Stimulated activated CD8-positive, alpha-beta memory T cell treated with anti-CD3 and anti-CD28 coated beads, Interleukin-4, amount 100 ng/mL, for 24 hours (primary cell): ENCODE measurements around the gene MAGEA9.
A peak's percentile ranks its signal among the peaks of the same experiment; 100 is the strongest.
"Not testable (repeated sequence)": the region's sequence is repeated elsewhere in the genome, so short reads cannot be mapped to it uniquely, and the experiment has no call there.

Experiments
- DNase-seq: peaks from one replicate; pipeline ENCODE4 v3.0.0-alpha.2; 2020; ENCODE audit warnings: low read depth

MAGEA9 gene

DNA sequence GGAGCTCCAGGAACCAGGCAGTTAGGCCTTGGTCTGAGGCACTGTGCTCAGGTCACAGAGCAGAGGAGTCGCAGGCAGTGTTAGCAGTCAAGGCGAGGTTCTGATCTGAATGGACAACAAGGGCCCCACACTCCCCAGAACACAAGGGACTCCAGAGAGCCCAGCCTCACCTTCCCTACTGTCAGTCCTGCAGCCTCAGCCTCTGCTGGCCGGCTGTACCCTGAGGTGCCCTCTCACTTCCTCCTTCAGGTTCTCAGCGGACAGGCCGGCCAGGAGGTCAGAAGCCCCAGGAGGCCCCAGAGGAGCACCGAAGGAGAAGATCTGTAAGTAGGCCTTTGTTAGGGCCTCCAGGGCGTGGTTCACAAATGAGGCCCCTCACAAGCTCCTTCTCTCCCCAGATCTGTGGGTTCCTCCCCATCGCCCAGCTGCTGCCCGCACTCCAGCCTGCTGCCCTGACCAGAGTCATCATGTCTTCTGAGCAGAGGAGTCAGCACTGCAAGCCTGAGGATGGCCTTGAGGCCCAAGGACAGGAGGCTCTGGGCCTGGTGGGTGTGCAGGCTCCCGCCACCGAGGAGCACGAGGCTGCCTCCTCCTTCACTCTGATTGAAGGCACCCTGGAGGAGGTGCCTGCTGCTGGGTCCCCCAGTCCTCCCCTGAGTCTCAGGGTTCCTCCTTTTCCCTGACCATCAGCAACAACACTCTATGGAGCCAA, 26.2 kb downstream of the MAGEA9 start:
- no peak for DNase-seq

GRCh38 chrX:149818652-149819051, 36.9 kb downstream of the MAGEA9 start:
- DNase-seq = no peak

- no peak for DNase-seq
These were observed 37.6 kb downstream of the MAGEA9 start for GRCh38 chrX:149819371-149819770.

GRCh38 chrX:149825424-149825823, 43.7 kb downstream of the MAGEA9 start:
- peak; percentile 50 for DNase-seq

GRCh38 chrX:149827254-149827653, 45.5 kb downstream of the MAGEA9 start:
- DNase-seq = no peak

DNA sequence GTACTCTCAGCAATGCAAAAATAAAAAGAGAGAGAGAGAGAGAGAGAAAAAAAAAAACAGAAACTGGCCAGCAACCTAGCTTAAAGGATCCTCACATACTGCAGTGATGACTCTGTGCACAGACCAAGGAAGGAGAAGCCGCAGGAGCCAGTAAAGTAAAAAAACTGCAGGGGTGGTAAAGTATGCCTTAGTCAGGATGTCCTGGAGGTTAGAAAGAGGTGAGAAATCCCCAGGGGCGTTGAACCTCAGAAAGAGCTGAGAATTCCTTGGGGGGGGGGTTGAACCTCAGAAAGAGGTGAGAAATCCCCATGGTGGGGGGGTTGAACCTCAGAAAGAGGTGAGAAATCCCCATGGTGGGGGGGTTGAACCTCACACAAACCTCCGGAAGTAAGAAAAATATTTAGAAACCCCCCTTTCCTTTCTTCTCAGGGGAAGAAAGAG, 48.0 kb downstream of the MAGEA9 start:
- peak; percentile 30 for DNase-seq

GRCh38 chrX:149830192-149830873, 48.6 kb downstream of the MAGEA9 start:
- DNase-seq = peak; percentile 9

- DNase-seq = no peak
These were observed 49.7 kb downstream of the MAGEA9 start for GRCh38 chrX:149831473-149831872.

DNA sequence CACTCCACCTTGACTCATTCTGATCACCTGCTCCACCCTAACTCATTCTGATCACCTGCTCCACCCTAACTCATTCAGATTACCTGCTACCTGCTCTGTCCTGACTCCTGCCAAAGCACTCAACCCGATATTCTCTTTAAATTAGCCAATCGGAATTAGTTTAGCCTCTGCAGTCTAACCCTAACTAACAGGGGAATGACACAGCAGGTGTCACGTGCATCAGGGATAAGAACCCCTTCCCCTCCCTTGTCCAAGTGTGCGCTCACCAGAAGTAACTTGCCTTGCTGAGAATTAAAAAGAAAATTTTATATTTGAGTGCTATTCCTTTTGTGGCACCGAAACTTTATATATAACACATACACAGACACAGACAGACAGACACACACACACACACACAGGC, 55.0 kb downstream of the MAGEA9 start:
- not testable (repeated sequence) for DNase-seq

DNA sequence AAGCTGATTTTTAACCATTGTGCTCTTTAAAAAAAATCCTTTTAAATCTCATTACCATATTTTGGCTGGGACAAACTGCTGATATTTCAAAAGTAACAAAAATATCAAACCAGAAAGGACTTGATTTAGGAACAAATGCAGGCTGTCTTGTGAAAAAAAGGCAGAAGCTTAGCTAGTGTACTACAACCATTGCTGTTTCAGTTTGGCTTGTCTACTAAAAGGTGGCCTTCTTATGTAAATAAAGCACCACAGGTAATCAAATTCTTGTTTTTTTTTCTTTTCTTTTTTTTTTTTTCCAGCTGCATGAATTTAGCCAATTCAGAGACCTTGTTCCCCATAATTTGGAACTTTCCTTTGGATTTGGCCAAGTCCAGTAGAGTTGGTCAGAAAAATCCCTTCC, 55.4 kb downstream of the MAGEA9 start:
- no peak for DNase-seq
